IPS-15b (cell line): ENCODE measurements around the gene INPP4A.

Experiments
- H3K27me3 ChIP-seq: one replicate; pipeline ENCODE4 v1.6.1; 2013; ENCODE audit warnings: low read length; ENCODE audit not compliant: control insufficient read depth, insufficient read depth
- H3K36me3 ChIP-seq: one replicate; pipeline ENCODE4 v1.6.1; 2013; ENCODE audit warnings: low read length; ENCODE audit not compliant: control insufficient read depth, insufficient read depth
- H3K4me1 ChIP-seq: one replicate; pipeline ENCODE4 v1.6.1; 2013; ENCODE audit warnings: mild to moderate bottlenecking, low read length; ENCODE audit not compliant: control insufficient read depth, insufficient read depth
- H3K4me3 ChIP-seq: one replicate; pipeline ENCODE4 v1.5.1; 2013; ENCODE audit warnings: low read depth, low read length
- H3K9ac ChIP-seq: one replicate; pipeline ENCODE4 v1.6.1; 2013; ENCODE audit warnings: low read depth, mild to moderate bottlenecking, low read length
- H3K9me3 ChIP-seq: one replicate; pipeline ENCODE4 v1.6.1; 2013; ENCODE audit warnings: mild to moderate bottlenecking, low read length; ENCODE audit not compliant: control insufficient read depth, insufficient read depth

The INPP4A gene

DNA sequence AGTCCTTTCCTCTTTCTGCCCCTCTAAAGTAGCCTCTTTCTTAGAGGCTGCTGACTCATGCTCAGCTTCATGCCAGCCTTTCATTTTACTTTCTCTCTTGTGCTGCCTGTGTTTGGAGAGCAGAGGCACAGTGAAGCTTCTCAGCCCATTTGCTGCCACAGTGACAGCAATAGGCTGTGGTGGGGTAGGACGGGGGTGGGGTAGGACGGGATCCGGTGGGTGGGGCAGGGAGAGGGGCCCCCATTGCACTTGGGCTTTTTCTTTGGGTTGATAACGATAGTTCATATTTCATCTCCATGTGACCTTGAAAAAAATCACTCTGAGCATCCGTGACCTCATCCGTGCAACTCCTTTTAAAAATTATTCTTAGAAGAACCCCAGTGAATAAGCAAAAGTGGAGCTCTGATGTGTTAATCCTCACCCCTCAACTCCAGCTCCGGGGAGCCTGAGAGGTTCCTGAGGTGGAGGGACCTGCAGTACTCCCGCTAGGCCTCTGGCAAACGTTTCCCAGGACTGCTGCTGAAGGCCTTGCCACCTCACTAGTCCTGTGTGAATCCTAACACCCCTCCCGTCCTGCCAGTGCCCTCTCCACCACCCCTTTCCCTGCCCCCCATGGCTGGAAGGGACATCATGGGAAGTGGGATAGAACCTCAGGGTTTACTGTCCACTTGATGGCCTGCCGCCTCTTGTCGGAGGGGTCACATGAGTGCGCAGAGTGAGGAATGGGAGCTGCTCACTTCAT is 70.8 kb downstream of the INPP4A start:
- peaks cover 4% of the 10 kb centered on the region for H3K36me3 ChIP-seq
- no peaks in the 10 kb centered on the region for H3K9me3 ChIP-seq
- no peak overlapping the region for H3K9ac ChIP-seq
- H3K27me3 ChIP-seq, result no peaks in the 10 kb centered on the region
- no peak overlapping the region for H3K4me3 ChIP-seq
- peaks cover 5% of the 10 kb centered on the region for H3K4me1 ChIP-seq

DNA sequence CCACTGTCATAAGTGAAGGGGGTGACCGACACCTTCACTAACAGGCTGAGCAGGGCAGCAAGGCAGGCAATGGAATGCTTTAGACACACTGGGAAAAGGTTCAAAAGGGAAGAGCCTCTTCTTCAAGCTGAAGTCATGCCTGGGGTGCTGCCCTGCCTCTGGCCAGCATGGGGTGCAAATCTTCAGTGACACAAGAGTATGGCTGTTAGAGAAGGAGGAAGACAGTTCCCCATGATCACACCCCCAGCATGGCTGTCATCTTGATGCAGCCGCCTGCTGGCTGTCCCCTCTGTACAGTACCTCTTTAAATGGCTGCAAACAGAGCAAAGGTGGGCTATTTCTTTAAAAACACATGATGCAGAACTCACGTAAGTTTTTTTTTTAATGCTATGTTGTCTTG is 71.9 kb downstream of the INPP4A start:
- Histone ChIP-seq H3K9ac (no peak overlapping the region), H3K4me1 (peaks cover 5% of the 10 kb centered on the region), H3K9me3 (no peaks in the 10 kb centered on the region), H3K36me3 (peaks cover 4% of the 10 kb centered on the region), H3K4me3 (no peak overlapping the region), H3K27me3 (no peaks in the 10 kb centered on the region)

DNA sequence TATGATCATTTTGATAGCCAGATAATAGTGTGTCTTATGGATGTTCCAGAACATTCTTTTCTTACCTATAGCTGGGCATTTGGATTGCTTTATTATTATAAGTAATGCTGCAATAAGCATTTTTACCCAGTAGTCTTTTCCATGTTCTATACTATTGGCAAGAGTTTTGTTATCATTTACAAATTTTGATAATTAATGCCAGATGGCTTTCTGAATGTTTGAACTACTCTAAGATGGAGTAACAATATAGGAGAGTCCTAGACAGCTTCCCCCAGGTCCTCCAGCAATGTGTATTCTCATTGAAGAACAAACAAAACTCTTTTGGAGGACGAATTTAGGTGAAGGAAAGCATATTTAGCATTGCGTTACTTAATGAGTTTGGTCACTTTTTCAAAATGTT is 73.0 kb downstream of the INPP4A start:
- Histone ChIP-seq H3K9me3 (no peaks in the 10 kb centered on the region), H3K27me3 (no peaks in the 10 kb centered on the region), H3K36me3 (peaks cover 4% of the 10 kb centered on the region), H3K4me1 (peaks cover 5% of the 10 kb centered on the region), H3K9ac (no peak overlapping the region), H3K4me3 (no peak overlapping the region)

DNA sequence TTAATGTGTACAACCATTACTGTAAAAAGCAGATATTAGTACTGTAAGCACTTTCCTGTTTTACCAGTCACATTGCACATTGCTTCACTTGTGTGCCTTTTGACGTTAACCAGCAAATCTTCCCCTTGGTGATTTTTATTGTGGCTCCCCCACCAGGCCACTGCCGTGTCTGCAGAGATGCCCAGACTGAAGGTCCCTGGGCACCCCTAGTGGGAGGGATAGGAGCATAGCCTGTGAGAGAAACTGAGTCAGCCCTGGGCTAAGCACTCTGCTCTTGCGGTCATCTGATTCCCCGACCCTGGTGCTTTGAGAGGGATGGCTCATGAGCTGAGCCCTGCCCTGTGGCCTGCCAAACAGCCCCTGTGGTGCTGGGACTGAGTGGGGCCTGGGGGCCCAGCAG is 73.4 kb downstream of the INPP4A start:
- Histone ChIP-seq H3K4me1 (peaks cover 5% of the 10 kb centered on the region), H3K9me3 (no peaks in the 10 kb centered on the region), H3K36me3 (peaks cover 4% of the 10 kb centered on the region), H3K27me3 (no peaks in the 10 kb centered on the region), H3K9ac (no peak overlapping the region), H3K4me3 (no peak overlapping the region)

DNA sequence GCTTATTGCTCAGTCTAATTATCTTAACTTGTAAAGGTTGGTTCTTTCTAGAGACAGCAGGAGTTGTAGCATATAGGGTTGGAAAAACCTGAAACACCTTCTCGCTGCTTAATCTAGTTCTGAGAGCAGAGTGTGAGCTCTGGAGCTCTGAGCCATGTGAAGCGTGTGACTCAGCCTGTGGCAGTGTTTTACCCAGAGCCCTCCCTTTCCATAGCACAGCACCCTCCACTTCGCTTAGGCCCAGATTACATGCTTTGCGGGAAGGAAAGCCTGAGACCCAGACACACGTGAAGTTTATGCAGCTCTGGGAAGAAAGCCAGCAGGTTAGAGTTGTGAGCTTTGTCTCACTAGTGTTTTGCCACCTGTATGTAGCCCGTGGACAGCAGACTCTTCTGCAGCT is 74.5 kb downstream of the INPP4A start:
- no peak overlapping the region for H3K4me3 ChIP-seq
- no peaks in the 10 kb centered on the region for H3K27me3 ChIP-seq
- H3K36me3 ChIP-seq, result peaks cover 4% of the 10 kb centered on the region
- no peaks in the 10 kb centered on the region for H3K9me3 ChIP-seq
- no peak overlapping the region for H3K9ac ChIP-seq
- H3K4me1 ChIP-seq, result peaks cover 5% of the 10 kb centered on the region

DNA sequence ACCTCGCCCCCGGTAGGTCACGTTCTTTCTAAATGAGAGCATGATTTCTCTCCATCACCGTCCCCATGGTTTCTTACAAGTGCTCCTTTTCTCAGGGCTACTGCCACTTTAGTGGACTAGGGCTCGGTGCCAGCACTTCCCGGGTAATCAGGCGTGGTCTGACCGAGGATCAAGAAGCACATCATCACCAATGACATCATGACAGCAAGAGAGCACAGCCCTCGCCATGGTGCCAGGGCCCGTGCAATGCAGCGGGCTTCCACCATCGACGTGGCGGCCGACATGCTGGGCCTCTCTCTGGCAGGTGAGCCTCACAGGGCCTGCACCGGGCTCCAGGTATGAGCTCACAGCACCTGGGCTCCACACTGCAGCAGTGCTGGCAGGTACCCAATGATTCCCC is 75.2 kb downstream of the INPP4A start:
- no peak overlapping the region for H3K4me3 ChIP-seq
- no peaks in the 10 kb centered on the region for H3K27me3 ChIP-seq
- H3K36me3 ChIP-seq, result peaks cover 4% of the 10 kb centered on the region
- H3K9me3 ChIP-seq, result no peaks in the 10 kb centered on the region
- peaks cover 3% of the 10 kb centered on the region for H3K4me1 ChIP-seq
- H3K9ac ChIP-seq, result no peak overlapping the region

DNA sequence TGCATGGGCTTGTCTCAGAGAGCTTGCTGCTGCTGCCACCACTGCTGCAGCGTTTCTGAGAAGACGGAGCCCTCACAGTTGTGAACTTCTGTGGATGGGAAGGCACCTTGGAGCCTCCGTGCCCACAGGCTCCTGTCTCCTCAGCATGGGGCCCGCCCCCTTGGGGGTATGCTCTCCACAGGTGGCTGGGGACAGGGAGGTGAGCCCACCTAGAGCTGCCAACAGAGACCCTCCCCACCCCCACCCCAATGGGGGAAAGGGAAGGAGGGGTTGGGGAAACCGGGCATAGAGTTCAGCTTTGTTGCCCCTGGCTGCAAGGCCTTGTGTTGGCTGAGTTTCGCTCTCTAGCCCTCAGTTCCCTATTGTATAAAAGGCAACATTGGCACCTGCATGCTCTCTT is 76.1 kb downstream of the INPP4A start:
- Histone ChIP-seq H3K36me3 (peaks cover 4% of the 10 kb centered on the region), H3K9me3 (no peaks in the 10 kb centered on the region), H3K4me1 (no peaks in the 10 kb centered on the region), H3K27me3 (no peaks in the 10 kb centered on the region), H3K4me3 (no peak overlapping the region), H3K9ac (no peak overlapping the region)

DNA sequence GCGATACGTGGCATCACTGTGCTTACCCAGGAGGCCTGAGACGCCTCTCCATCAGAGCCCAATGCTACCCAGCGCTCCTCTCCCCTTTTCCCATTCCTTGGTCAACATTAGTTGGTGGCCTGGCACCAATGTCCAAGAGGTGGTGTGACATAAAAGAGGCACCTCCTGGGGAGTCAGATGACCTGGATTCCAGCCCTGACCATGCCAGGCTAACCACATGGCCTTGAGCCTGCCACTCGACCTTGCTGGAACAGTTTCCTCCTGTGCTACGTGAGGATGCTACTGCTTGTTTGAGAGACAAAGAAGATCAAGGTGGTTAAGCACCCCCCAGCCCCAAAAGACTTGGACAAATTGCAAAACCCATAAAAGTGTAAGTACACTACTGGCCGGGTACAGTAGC is 76.6 kb downstream of the INPP4A start:
- Histone ChIP-seq H3K9ac (no peak overlapping the region), H3K9me3 (no peaks in the 10 kb centered on the region), H3K4me3 (no peak overlapping the region), H3K27me3 (no peaks in the 10 kb centered on the region), H3K4me1 (no peaks in the 10 kb centered on the region), H3K36me3 (peaks cover 4% of the 10 kb centered on the region)

DNA sequence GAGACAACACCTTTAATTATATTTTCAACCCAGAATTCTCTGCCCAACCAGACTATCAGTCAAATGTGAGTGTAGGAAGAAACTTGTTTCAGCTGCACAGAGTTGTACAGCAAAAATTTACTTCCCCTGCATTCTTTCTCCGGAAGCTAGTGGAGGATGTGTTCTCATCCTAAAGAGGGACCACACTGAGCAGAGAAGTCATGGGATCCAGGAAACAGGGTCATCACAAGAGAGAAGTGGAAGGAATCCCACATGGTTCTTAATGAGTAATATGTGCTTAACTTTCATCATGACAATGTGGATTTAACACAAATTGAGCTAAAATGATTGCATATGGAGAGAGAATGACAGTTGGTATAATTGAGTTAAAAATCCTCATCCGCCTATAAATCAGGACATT is 78.2 kb downstream of the INPP4A start:
- Histone ChIP-seq H3K4me1 (no peaks in the 10 kb centered on the region), H3K27me3 (no peaks in the 10 kb centered on the region), H3K9me3 (no peaks in the 10 kb centered on the region), H3K36me3 (peaks cover 4% of the 10 kb centered on the region), H3K4me3 (no peak overlapping the region), H3K9ac (no peak overlapping the region)

DNA sequence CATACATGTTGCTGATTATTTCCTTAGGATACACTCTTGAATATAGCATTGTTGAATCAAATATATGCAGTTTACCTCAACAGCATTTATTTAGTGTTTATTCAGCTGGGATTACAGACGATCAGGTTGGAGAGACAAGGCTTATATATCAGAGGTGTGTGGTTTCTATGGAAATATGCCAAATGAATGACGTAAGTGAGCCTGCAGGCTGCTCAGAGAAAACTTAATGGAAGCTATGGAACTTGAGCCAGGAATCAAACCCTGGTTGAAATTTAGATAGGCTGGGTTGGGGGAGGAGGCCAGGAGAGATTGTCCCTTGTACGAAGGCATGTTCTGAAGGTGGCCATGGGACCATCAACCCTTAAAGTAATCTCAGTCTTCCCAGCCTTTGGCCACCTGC is 79.5 kb downstream of the INPP4A start:
- Histone ChIP-seq H3K4me1 (no peaks in the 10 kb centered on the region), H3K4me3 (no peak overlapping the region), H3K36me3 (peaks cover 4% of the 10 kb centered on the region), H3K9me3 (no peaks in the 10 kb centered on the region), H3K9ac (no peak overlapping the region), H3K27me3 (no peaks in the 10 kb centered on the region)

DNA sequence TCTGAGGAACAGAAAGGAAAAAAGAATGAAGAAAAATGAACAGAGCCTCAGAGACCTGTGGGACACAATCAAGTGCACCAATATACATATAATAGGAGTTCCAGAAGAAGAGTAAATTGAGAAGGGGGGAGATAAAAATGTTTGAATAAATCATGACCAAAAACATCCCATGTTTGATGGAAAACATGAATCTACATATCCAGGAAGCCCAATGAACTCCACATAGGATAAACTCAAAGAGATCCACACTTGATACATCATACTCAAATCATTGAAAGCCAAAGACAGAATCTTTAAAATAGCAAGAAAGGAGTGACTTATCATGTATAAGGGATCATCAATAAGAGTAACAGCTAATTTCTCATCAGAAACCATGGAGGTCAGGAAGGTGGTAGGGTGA is 83.7 kb downstream of the INPP4A start:
- H3K4me3 ChIP-seq, result no peak overlapping the region
- no peaks in the 10 kb centered on the region for H3K4me1 ChIP-seq
- no peaks in the 10 kb centered on the region for H3K9me3 ChIP-seq
- no peak overlapping the region for H3K9ac ChIP-seq
- H3K36me3 ChIP-seq, result no peaks in the 10 kb centered on the region
- H3K27me3 ChIP-seq, result no peaks in the 10 kb centered on the region

DNA sequence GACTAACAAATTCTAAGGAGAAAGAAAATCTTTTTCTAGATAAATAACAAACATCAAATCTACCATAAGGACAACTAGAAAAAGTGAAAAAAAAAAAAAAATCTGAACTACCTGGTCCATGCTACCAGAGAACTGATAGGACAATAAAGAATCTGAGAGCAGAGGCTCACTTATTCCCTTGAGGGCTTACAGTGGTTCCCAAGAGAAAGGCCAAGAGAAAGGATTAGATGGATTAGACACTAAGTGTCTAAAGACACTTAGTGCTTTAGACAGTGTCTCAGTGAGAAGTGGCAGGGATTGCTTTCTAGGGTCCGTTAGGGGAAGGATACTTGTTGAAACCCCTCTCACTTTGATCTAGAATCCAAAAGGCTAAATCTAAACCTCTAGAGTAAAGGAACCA is 85.5 kb downstream of the INPP4A start:
- Histone ChIP-seq H3K9ac (no peak overlapping the region), H3K27me3 (no peaks in the 10 kb centered on the region), H3K9me3 (no peaks in the 10 kb centered on the region), H3K36me3 (no peaks in the 10 kb centered on the region), H3K4me3 (no peak overlapping the region), H3K4me1 (no peaks in the 10 kb centered on the region)
